Smooth muscle cell (in vitro differentiated cells): ENCODE measurements around the gene HOMER3. TPM values are rescaled to one million over a fixed set of nuclear protein-coding genes. Genes with fewer than 3 reads are reported as not detected.

Experiments used
- DNase-seq: peaks from one replicate; lab custom pipeline; 2025; ENCODE audit not compliant: unreplicated experiment; lab: John Stamatoyannopoulos, UW
- H2AFZ ChIP-seq: fragments of 200-600 bp; sonication (generic); 2 replicates; pipeline ENCODE4 v1.6.0; 2016; ENCODE audit warnings: antibody characterized with exemption, low read depth, mild to moderate bottlenecking
- H3F3A ChIP-seq: fragments of 200-600 bp; sonication (generic); 2 replicates; pipeline ENCODE4 v1.6.0; 2017; ENCODE audit warnings: antibody characterized with exemption, low read depth
- H3K27ac ChIP-seq: fragments of 200-600 bp; sonication (generic); 2 replicates; pipeline ENCODE4 v1.5.1; 2016; ENCODE audit warnings: low read depth, mild to moderate bottlenecking
- H3K27me3 ChIP-seq: fragments of 200-600 bp; sonication (generic); 2 replicates; pipeline ENCODE4 v1.6.1; 2016; ENCODE audit warnings: low read depth, mild to moderate bottlenecking
- H3K36me3 ChIP-seq: fragments of 200-600 bp; sonication (generic); 2 replicates; pipeline ENCODE4 v1.5.1; 2016; ENCODE audit warnings: low read depth
- H3K4me1 ChIP-seq: fragments of 200-600 bp; sonication (generic); 2 replicates; pipeline ENCODE4 v1.5.1; 2016; ENCODE audit warnings: low read depth
- H3K4me2 ChIP-seq: fragments of 200-600 bp; sonication (generic); 2 replicates; pipeline ENCODE4 v1.6.0; 2016; ENCODE audit warnings: mild to moderate bottlenecking
- H3K4me3 ChIP-seq: fragments of 200-600 bp; sonication (generic); 2 replicates; pipeline ENCODE4 v1.5.1; 2016; ENCODE audit warnings: mild to moderate bottlenecking
- H3K79me2 ChIP-seq: fragments of 200-600 bp; sonication (generic); 2 replicates; pipeline ENCODE4 v1.6.0; 2016; ENCODE audit warnings: low read depth, mild to moderate bottlenecking
- H3K9ac ChIP-seq: fragments of 200-600 bp; sonication (generic); 2 replicates; pipeline ENCODE4 v1.6.0; 2016; ENCODE audit warnings: low read depth
- H3K9me3 ChIP-seq: fragments of 200-600 bp; sonication (generic); replicated peaks from 2 replicates; pipeline ENCODE4 v1.5.1; 2016; ENCODE audit warnings: low read depth
- H4K20me1 ChIP-seq: fragments of 200-600 bp; sonication (generic); 2 replicates; pipeline ENCODE4 v1.6.0; 2016; ENCODE audit warnings: low read depth
- CTCF ChIP-seq: fragments of 200-600 bp; sonication (generic); IDR thresholded peaks from 2 replicates; pipeline ENCODE4 v1.5.1; 2017; ENCODE audit warnings: borderline replicate concordance, mild to moderate bottlenecking, antibody characterized with exemption; ENCODE audit not compliant: insufficient read depth, poor library complexity, severe bottlenecking
- WGBS: methylation state at CpG from one replicate; pipeline ENCODE4 v1.1.7; 2016; ENCODE audit warnings: low lambda C conversion rate; 5-methylcytosine and 5-hydroxymethylcytosine counted together
- polyA plus RNA-seq: library from polyadenylated mRNA; unstranded; fragments of >200 nt; fragmentation: Nextera tagmentation; extraction: Ambion mirVana; gene quantifications from 2 replicates; pipeline ENCODE4 v1.2.1, GENCODE V29; 2016
- total RNA-seq: library from RNA; depleted of rRNA; stranded (reverse); fragments of >200 nt; gene quantifications from 2 replicates; pipeline ENCODE4 v1.2.3, GENCODE V29; 2014

HOMER3 gene
- total RNA-seq: 37.4 and 40.0 TPM in 2 replicates
- polyA plus RNA-seq: 85.1 and 88.1 TPM in 2 replicates

GRCh38 chr19:18940769-18941627 lies at the start of gene HOMER3:
HOMER3 (minus strand) TSS chr19:18941217; CDS start chr19:18938982, 2,235 bp downstream.
- Histone ChIP-seq H3F3A (no peaks in the 10 kb centered on the region), H3K9me3 (no peaks in the 10 kb centered on the region), H4K20me1 (peaks cover 14% of the 10 kb centered on the region), H3K27me3 (no peaks in the 10 kb centered on the region), H3K36me3 (no peaks in the 10 kb centered on the region), H3K27ac (peak within 1 kb of the TSS; percentile 41), H3K4me3 (peak within 1 kb of the TSS; percentile 77), H3K4me2 (peak within 1 kb of the TSS; percentile 99), H3K9ac (peak within 1 kb of the TSS; percentile 83), H3K79me2 (peaks cover 20% of the 10 kb centered on the region), H2AFZ (peak within 1 kb of the TSS; percentile 83), H3K4me1 (peaks cover 6% of the 10 kb centered on the region)
- TF ChIP-seq CTCF: peak; percentile 49
- peak; percentile 61 for DNase-seq
- 6% methylated on average over 18 of the region's 81 CpGs for WGBS

GRCh38 chr19:18990128-18990708 lies 49.2 kb upstream of the HOMER3 start:
- Histone ChIP-seq H3K4me3 (no peak overlapping the region), H3K27me3 (no peaks in the 10 kb centered on the region), H3K36me3 (peaks cover 5% of the 10 kb centered on the region), H3K79me2 (no peaks in the 10 kb centered on the region), H3K9me3 (no peaks in the 10 kb centered on the region), H4K20me1 (peaks cover under 1% of the 10 kb centered on the region), H3K9ac (no peak overlapping the region), H3K4me1 (no peaks in the 10 kb centered on the region), H3K4me2 (no peak overlapping the region), H3K27ac (no peak overlapping the region), H2AFZ (no peak overlapping the region), H3F3A (no peaks in the 10 kb centered on the region)
- no peak for TF ChIP-seq CTCF
- no peak for DNase-seq
- WGBS: 98% methylated on average over 5 of the region's 5 CpGs

- no peaks in the 10 kb centered on the region for H3K4me1 ChIP-seq
- 87% methylated on average over 10 of the region's 10 CpGs for WGBS
- no peak overlapping the region for H3K9ac ChIP-seq
- H3F3A ChIP-seq: no peaks in the 10 kb centered on the region
- no peak overlapping the region for H3K4me2 ChIP-seq
- no peak for DNase-seq
- no peak overlapping the region for H3K4me3 ChIP-seq
- no peak overlapping the region for H2AFZ ChIP-seq
- H3K79me2 ChIP-seq: no peaks in the 10 kb centered on the region
- no peak overlapping the region for H3K27ac ChIP-seq
- H3K27me3 ChIP-seq: no peaks in the 10 kb centered on the region
- H3K9me3 ChIP-seq: no peaks in the 10 kb centered on the region
- H3K36me3 ChIP-seq: peaks cover 5% of the 10 kb centered on the region
- H4K20me1 ChIP-seq: no peaks in the 10 kb centered on the region
- TF ChIP-seq CTCF: no peak
These were observed 48.3 kb upstream of the HOMER3 start for GRCh38 chr19:18989316-18989715.
